ENCODE results near the gene PRDM1.
"Not testable (repeated sequence)": the region's sequence is repeated elsewhere in the genome, so short reads cannot be mapped to it uniquely, and the experiment has no call there.

The PRDM1 gene

GRCh38 chr6:106142876-106143431, 56.8 kb downstream of the PRDM1 start:
- DNase-seq = peak in 1 of 2 donors; percentile 42

- no peak for DNase-seq
Observed at GRCh38 chr6:106143665-106144064, 57.5 kb downstream of the PRDM1 start.

- DNase-seq = no peak
Observed at GRCh38 chr6:106145144-106145543, 59.0 kb downstream of the PRDM1 start.

GRCh38 chr6:106145741-106146227, 59.6 kb downstream of the PRDM1 start:
- DNase-seq = no peak

- DNase-seq = no peak
Observed at GRCh38 chr6:106146852-106147351, 60.8 kb downstream of the PRDM1 start.

- no peak for DNase-seq
Observed at GRCh38 chr6:106147476-106147875, 61.3 kb downstream of the PRDM1 start.

- no peak for DNase-seq
Observed at GRCh38 chr6:106149472-106150069, 63.4 kb downstream of the PRDM1 start.

- DNase-seq = not testable (repeated sequence)
Observed at GRCh38 chr6:106152476-106152875, 66.3 kb downstream of the PRDM1 start.

- no peak for DNase-seq
Observed at GRCh38 chr6:106152952-106153351, 66.8 kb downstream of the PRDM1 start.

GRCh38 chr6:106154326-106154725, 68.2 kb downstream of the PRDM1 start:
- no peak for DNase-seq

- peak; percentile 49 to 60 for DNase-seq
Observed at GRCh38 chr6:106155219-106155830, 69.2 kb downstream of the PRDM1 start.

- DNase-seq = no peak
Observed at GRCh38 chr6:106156413-106156812, 70.3 kb downstream of the PRDM1 start.

- DNase-seq = no peak
Observed at GRCh38 chr6:106156863-106157262, 70.7 kb downstream of the PRDM1 start.

- DNase-seq = no peak
Observed at GRCh38 chr6:106158816-106159215, 72.7 kb downstream of the PRDM1 start.

Data from inflammatory macrophage treated with lipopolysaccharide for 1 hour (primary cell).